ENCODE measurements around the gene FN1.

Gene FN1

GRCh38 chr2:215394102-215394805 lies 41.6 kb downstream of the FN1 start:
- no peak for TF ChIP-seq CTCF (conservative IDR thresholded peaks at IDR 0.05)
- no peak for TF ChIP-seq ZFX (IDR thresholded peaks at IDR 0.05)
- no peak overlapping the region for H3K27ac ChIP-seq

GRCh38 chr2:215392687-215393270 lies 43.1 kb downstream of the FN1 start:
- TF ChIP-seq ZFX (IDR thresholded peaks at IDR 0.05) (no peak), CTCF (conservative IDR thresholded peaks at IDR 0.05) (no peak)
- no peak overlapping the region for H3K27ac ChIP-seq

- TF ChIP-seq CTCF (conservative IDR thresholded peaks at IDR 0.05) (no peak), ZFX (IDR thresholded peaks at IDR 0.05) (no peak)
- H3K27ac ChIP-seq, result no peak overlapping the region
Observed at GRCh38 chr2:215392164-215392563, 43.7 kb downstream of the FN1 start.

- TF ChIP-seq CTCF (conservative IDR thresholded peaks at IDR 0.05), result no peak
- TF ChIP-seq ZFX (IDR thresholded peaks at IDR 0.05), result no peak
- H3K27ac ChIP-seq, result no peak overlapping the region
Observed at GRCh38 chr2:215391531-215391930, 44.3 kb downstream of the FN1 start.

- TF ChIP-seq CTCF (conservative IDR thresholded peaks at IDR 0.05) (no peak), ZFX (IDR thresholded peaks at IDR 0.05) (no peak)
- H3K27ac ChIP-seq, result no peak overlapping the region
Observed at GRCh38 chr2:215390550-215390913, 45.3 kb downstream of the FN1 start.

GRCh38 chr2:215388002-215388728 lies 47.7 kb downstream of the FN1 start:
- TF ChIP-seq ZFX (IDR thresholded peaks at IDR 0.05), result no peak
- TF ChIP-seq CTCF (conservative IDR thresholded peaks at IDR 0.05), result no peak
- no peak overlapping the region for H3K27ac ChIP-seq

- TF ChIP-seq ZFX (IDR thresholded peaks at IDR 0.05) (no peak), CTCF (conservative IDR thresholded peaks at IDR 0.05) (no peak)
- no peak overlapping the region for H3K27ac ChIP-seq
Observed at GRCh38 chr2:215386566-215386965, 49.3 kb downstream of the FN1 start.

All from C4-2B (cell line).